Left lung (tissue), 10 donors: ENCODE measurements around the gene TBC1D10A. TPM values are rescaled to one million over a fixed set of nuclear protein-coding genes. Genes with fewer than 3 reads are reported as not detected.
A peak's percentile ranks its signal among the peaks of the same experiment; 100 is the strongest.

Experiments used
- ATAC-seq: fragments of 200-7000 bp; cut with Tn5 transposase; one replicate; pipeline ENCODE4 v1.9.1; 2020; ENCODE audit warnings: moderate library complexity
- DNase-seq, 4 donors: peaks; one replicate each; pipeline ENCODE4 v3.0.0-alpha.2; 2013 to 2020
- H3K27ac ChIP-seq, 2 donors: fragments of 200-600 bp; sonication (generic) in 1 of 2; one replicate each; pipeline versions ENCODE4 v1.5.0 to v1.8.0; 2020 to 2021
- H3K27me3 ChIP-seq, 2 donors: fragments of 200-600 bp; sonication (generic) in 1 of 2; one replicate each; pipeline versions ENCODE4 v1.5.0 to v1.8.0; 2020 to 2021
- H3K36me3 ChIP-seq, 2 donors: fragments of 200-600 bp; sonication (generic) in 1 of 2; one replicate each; pipeline versions ENCODE4 v1.5.0 to v1.8.0; 2020 to 2021
- H3K4me1 ChIP-seq, 2 donors: fragments of 200-600 bp; one replicate each; pipeline ENCODE4 v1.8.0; 2021
- H3K4me3 ChIP-seq, 2 donors: fragments of 200-600 bp; sonication (generic) in 1 of 2; one replicate each; pipeline versions ENCODE4 v1.5.0 to v1.8.0; 2020 to 2021; ENCODE audit warnings: mild to moderate bottlenecking in 1 of 2
- H3K9me3 ChIP-seq, 2 donors: fragments of 200-600 bp; sonication (generic) in 1 of 2; one replicate each; pipeline versions ENCODE4 v1.5.0 to v1.8.0; 2020 to 2021
- CTCF ChIP-seq, 2 donors: fragments of 200-600 bp; sonication (generic) in 1 of 2; IDR thresholded peaks; one replicate each; pipeline versions ENCODE4 v1.5.0 to v1.8.0; 2021; ENCODE audit warnings: antibody characterized with exemption in 2 of 2
- intact Hi-C, 2 donors: fragments of 100-400 bp; cut with DNase I; formaldehyde crosslinking; loops; one replicate each; pipeline versions ENCODE4 v1.11.2 to v1.14.2; 2022
- polyA plus RNA-seq, 6 donors: library from polyadenylated mRNA; unstranded; fragments of 120-200 nt; gene quantifications; one replicate each; pipeline ENCODE4 v1.2.1, GENCODE V29; 2013; ENCODE audit not compliant: insufficient read length in 6 of 6
- total RNA-seq, 2 donors: library from RNA; stranded (reverse); fragmentation: NEBNext Ultra II Directional; extraction: Animal tissue kit (Norgen Biotek cat#: 25700); gene quantifications; one replicate each; pipeline ENCODE4 v1.2.1, GENCODE V29; 2021
- donor health status: DM: no; HTN: yes; CAD: no.
- donor health status: DM: no; HTN: no; CAD: no.

TBC1D10A gene
- total and polyA plus RNA-seq, 8 donors, result 15.4 to 25.4 (median 18.2) TPM

- H3K4me1 ChIP-seq, result peaks cover 28 to 97% of the 10 kb centered on the region in 2 donors
- H3K27ac ChIP-seq, result peak overlapping the region in 1 of 2 donors; percentile 66
- H3K27me3 ChIP-seq, result no peaks in the 10 kb centered on the region
- intact Hi-C loops, result no loop called here
- TF ChIP-seq CTCF (IDR thresholded peaks at IDR 0.05), result no peak
- DNase-seq (no peak), ATAC-seq (no peak)
- H3K36me3 ChIP-seq, result peaks cover 0 to 17% of the 10 kb centered on the region in 2 donors
- no peak overlapping the region for H3K4me3 ChIP-seq
- H3K9me3 ChIP-seq, result no peaks in the 10 kb centered on the region
These were observed 6.7 kb downstream of the TBC1D10A start for GRCh38 chr22:30320021-30320556.

GRCh38 chr22:30318799-30319419 lies 7.8 kb downstream of the TBC1D10A start:
- H3K27me3 ChIP-seq, result no peaks in the 10 kb centered on the region
- no peak for TF ChIP-seq CTCF (IDR thresholded peaks at IDR 0.05)
- no peak for DNase-seq
- H3K36me3 ChIP-seq, result peaks cover 0 to 17% of the 10 kb centered on the region in 2 donors
- peak overlapping the region in 1 of 2 donors; percentile 66 for H3K27ac ChIP-seq
- intact Hi-C loops, result no loop called here
- peaks cover 16 to 97% of the 10 kb centered on the region in 2 donors for H3K4me1 ChIP-seq
- no peak overlapping the region for H3K4me3 ChIP-seq
- peak; percentile 53 for ATAC-seq
- H3K9me3 ChIP-seq, result no peaks in the 10 kb centered on the region

GRCh38 chr22:30317778-30318177 lies 9.0 kb downstream of the TBC1D10A start:
- ATAC-seq, result no peak
- Histone ChIP-seq H3K9me3 (no peaks in the 10 kb centered on the region), H3K36me3 (peaks cover 0 to 13% of the 10 kb centered on the region in 2 donors), H3K27me3 (no peaks in the 10 kb centered on the region), H3K27ac (no peak overlapping the region), H3K4me1 (peaks cover 15 to 96% of the 10 kb centered on the region in 2 donors), H3K4me3 (no peak overlapping the region)
- intact Hi-C loops, result no loop called here
- no peak for DNase-seq
- TF ChIP-seq CTCF (IDR thresholded peaks at IDR 0.05), result no peak

- Histone ChIP-seq H3K27ac (no peak overlapping the region), H3K4me3 (no peak overlapping the region), H3K4me1 (peaks cover 28 to 96% of the 10 kb centered on the region in 2 donors), H3K9me3 (no peaks in the 10 kb centered on the region), H3K27me3 (no peaks in the 10 kb centered on the region), H3K36me3 (peaks cover 0 to 11% of the 10 kb centered on the region in 2 donors)
- ATAC-seq, result no peak
- no peak for TF ChIP-seq CTCF (IDR thresholded peaks at IDR 0.05)
- intact Hi-C loops, result no loop called here
- DNase-seq, result no peak
These were observed 10.7 kb downstream of the TBC1D10A start for GRCh38 chr22:30315962-30316576.

GRCh38 chr22:30314915-30315314 lies 11.8 kb downstream of the TBC1D10A start:
- DNase-seq, result no peak
- peaks cover 0 to 4% of the 10 kb centered on the region in 2 donors for H3K36me3 ChIP-seq
- H3K9me3 ChIP-seq, result no peaks in the 10 kb centered on the region
- no peaks in the 10 kb centered on the region for H3K27me3 ChIP-seq
- H3K27ac ChIP-seq, result peak overlapping the region in 1 of 2 donors; percentile 2
- intact Hi-C loops, result no loop called here
- H3K4me3 ChIP-seq, result no peak overlapping the region
- TF ChIP-seq CTCF (IDR thresholded peaks at IDR 0.05), result no peak
- peaks cover 39 to 98% of the 10 kb centered on the region in 2 donors for H3K4me1 ChIP-seq
- ATAC-seq, result no peak
